ENCODE results near the gene TPRA1.
A peak's percentile ranks its signal among the peaks of the same experiment; 100 is the strongest.

TPRA1 gene

DNA sequence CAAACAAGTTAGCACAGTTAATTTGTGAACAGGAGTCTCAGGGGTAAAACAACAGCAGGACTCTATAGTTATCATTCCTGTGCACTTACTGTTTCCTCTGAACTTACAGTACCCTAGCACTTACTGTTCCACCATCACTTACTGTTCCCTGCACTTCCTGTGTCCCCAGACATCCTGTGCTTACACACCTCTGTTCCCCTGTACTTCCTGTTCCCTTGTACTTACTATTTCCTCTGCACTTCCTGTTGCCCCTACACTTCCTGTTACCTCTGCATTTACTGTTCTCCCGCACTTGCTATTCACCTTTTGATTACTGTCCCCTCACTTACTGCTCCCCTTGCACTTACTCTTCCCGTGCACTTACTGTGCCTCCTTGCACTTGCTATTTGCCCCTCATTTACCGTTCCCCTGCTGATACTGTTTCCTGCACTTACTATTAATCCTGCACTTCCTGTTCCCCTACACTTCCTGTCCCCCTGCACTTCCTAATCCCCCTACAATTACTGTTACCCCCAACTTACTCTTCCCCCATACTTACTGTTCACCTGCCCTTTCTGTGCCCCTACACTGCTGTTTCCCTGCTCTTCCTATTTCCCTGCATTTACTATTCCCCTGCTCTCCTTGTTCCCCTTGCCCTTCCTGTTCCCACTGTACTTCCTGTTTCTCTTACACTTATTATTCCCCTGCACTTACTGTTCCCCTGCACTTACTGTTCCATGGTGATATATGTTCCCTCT lies 30.3 kb downstream of the TPRA1 start:
- DNase-seq (ENCODE audit: low read depth in 2 of 2): no peak

DNA sequence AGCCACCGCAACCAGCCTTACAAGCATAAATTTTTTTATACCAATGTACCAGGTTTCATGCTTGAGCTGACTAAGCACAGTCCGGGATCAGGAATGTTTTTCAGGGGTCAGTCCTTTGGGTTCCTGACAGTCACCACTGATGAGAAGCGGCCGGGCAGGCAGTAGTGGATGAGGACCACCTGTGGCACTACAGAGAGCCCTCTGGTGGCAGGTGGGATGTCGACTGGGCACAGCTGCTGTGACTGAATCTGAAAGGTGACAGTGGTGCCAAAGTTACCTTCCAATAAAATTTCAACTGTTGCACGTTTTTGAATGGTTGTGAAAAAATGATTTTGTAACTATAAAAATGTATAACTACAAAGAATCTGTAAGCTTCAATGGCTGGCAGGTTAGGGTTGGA lies 34.0 kb downstream of the TPRA1 start:
- DNase-seq (ENCODE audit: low read depth in 2 of 2): no peak

DNA sequence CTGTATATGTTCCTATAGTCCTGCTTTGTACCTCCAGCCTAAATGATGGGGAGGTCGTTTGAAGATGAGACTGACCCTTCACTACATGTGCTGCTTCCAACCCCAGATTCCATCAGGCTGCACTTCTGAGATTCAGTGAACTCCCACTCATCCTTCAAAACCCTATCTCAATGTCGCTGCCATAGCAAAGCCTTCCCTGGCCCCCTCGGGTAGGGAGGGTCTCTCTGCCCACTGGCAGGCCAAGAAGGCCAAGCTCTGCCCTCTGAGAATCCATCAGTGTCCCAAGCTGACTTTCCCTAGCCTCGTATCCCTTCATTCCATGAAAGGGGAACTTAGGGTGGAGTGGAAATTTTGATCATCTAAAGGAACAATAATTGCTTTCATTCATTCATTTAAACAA lies 35.4 kb downstream of the TPRA1 start:
- no peak for DNase-seq (ENCODE audit: low read depth in 2 of 2)

DNA sequence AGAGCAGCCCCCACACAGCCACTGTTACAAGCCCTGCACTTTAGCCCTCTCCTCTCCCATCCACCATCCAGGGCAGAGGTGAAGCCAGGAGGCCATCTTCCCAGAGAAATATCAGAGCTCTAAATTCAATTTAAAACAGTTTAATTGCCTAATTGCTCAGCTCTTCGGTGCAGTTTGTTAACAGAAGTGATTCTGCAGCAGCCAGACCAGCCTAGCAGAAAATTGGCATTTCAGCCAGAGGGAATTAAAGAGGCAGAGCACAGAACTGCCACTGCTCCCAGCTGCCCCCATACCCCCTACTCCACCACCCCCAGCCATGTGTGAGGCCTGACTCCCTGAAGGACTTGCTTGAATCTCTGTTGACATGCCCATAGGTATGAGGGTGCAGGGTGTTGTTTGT lies 38.5 kb downstream of the TPRA1 start:
- DNase-seq (ENCODE audit: low read depth in 2 of 2): no peak

DNA sequence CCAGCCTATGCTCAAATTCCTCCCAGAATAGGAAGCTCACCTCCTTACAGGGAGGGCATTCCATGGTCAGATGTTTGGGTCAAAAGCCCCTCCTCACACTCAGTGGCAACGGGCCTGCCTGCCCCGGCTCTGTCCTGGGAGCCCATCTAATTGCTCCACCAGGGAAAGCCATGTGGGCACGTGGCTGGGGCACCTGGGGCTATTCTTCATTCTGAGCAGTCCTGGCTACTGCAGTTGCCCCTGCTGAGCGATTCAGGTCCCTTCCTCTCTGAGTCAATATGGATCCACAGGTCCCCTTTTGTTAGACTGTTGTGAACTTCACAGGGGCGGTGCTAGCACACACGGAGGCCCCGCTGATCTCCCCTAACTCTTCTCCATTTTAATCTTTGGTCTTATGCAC lies 39.4 kb downstream of the TPRA1 start:
- no peak for DNase-seq (ENCODE audit: low read depth in 2 of 2)

DNA sequence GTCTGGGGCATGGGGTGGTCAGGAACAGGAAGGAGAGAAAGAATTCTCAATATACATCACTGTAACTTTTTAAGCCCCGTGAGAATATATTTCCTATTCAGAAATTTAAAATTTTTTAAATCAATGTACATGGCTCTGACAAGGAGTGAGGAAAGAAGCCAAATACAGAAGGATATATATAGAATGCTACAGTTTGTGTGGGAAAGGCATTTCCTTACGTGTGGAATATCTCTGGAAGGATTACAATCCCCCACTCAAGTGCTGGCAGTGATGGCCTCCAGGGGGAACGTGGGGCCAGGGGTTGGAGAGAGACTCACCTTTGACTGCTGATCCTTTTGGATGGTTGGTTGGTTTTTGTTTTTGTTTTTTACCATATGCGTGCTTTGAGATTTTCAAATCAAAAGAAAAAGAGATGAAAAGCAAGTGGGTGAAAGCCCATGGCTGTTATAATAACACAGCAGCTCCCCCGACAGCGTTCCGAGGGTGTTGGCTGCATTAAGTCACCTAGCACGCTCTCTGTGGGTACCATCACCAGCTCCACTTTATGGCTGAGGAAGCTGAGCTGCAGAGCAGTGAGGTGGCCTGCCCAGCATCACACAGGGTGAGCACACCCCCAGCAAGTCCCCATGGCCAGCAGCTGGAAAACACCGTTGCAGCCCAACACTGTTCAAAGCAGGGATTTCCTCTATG lies 39.9 kb downstream of the TPRA1 start:
- no peak for DNase-seq (ENCODE audit: low read depth in 2 of 2)

DNA sequence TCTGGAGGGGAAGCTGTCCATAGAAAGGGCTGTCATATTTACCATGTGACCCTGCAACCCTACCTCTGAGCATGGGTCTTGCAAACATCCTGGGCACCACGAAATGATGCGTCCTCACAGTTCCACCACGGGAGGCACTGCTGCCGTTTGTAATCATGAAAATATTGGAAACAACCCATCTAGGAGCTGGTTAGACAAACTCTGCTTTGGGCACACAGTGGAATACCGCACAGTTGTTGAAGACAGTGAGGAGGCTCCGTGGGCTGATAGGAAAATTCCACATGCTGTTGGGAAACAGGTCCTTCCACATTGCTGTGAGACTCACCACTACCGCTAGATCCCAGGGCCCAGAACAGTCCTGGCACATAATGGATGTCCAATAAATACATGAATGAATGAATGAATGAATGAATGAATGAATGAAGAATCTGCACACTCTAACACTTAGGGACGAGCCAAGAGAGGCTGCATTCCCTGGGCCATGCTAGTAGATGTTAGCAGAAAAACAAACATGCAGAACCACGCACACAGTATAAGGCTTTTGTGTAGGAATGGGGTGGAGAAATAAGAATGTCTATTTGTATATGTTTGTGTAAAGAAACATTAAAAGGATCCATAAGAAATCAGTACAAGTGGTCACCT lies 40.6 kb downstream of the TPRA1 start:
- no peak for DNase-seq (ENCODE audit: low read depth in 2 of 2)

DNA sequence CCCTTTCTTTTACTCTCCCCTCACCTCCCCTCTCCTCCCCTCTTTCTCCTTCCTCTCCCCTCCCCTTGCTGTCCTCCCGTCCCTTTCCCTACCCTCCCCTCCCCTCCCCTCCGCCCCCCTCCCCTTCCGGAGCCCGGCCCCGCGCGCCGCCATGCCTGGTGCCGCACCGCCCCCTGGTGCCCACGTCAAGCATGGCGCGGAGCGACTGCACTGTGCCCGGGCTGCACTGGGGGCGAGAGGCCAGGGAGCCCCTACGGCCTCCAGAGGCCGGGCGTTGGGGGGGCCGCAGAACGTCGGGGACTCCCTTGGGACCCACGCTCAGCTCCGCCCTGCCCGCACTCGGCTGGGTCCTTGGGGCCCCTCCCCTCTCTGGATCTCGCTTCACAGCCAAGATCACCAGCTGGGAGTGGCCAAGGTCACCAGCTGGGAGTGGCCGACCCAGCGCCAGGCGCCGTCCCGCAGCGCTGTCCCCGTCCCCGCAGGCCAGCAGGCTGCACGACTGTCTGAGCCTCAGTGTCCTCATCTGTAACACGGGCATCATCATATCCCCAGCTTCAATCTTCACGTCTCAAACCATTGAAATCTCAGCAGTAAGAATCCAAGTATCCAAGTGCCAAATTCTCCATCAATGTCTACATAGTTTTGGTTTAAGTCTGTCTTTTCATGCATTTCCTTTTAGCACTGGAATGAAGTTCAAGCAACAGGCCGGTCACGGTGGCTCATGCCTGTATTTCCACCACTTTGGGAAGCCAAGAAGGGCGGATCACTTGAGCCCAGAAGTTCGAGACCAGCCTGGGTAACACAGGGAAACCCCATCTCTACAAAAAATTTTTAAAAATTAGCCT lies 42.5 kb downstream of the TPRA1 start:
- peak; percentile 47 to 50 for DNase-seq (ENCODE audit: low read depth in 2 of 2)

DNA sequence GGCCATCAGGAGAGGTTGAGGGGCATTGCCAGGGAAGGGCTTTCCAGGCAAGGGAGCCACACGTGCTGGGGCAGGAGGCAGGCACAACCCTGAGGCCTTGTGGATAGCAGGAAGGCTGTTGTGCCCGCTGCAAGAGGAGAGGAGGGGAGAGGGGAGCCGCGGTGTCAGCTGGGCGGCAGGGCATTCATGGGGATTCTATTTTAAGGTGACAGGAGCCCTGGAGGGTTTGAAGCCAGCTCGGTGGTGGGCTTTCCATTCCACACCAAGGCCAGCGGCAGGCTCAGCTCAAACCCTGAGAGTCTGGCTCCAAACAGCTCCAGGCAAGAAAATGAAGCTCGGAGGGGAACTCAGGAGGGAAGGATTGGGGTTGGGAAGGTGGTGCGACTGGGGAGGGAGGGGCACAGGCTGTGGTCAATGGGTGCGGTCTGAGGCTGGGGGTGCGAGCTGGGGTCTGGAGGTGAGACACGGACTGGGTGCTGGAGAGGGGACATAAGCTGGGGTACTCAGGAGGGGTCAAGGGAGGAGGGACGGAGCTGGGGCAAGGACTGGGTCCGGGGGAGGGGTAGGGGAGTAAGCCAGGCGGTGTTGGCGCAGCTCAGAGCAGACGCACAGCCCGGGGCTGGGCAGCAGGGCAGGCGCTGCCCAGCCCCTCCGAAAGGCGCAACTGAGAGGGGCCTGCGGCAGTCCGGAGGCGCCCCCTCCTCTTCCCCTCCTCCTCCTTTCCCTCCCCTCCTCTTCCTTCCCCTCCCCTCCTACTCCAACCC lies 43.4 kb downstream of the TPRA1 start:
- no peak for DNase-seq (ENCODE audit: low read depth in 2 of 2)

DNA sequence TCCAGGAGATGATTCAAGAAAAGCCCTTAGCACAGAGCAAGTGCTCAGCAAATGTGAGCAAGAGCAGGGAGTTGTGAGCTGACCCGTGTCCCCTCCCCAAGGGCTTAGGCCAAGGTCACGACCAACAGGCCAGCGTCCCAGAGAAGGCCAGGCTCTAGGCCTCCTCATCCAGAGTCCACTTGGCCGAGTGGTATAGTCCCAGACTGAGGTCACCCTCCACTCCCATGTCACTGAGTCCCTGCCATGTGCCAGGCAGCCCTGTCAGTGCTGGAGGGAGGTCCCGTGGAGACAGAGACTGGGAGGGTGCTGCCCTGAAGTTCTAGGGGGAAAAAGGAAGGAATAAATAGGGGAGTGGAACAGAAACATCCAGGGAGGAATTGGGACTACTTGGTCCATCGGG lies 44.0 kb downstream of the TPRA1 start:
- DNase-seq (ENCODE audit: low read depth in 2 of 2): no peak

DNA sequence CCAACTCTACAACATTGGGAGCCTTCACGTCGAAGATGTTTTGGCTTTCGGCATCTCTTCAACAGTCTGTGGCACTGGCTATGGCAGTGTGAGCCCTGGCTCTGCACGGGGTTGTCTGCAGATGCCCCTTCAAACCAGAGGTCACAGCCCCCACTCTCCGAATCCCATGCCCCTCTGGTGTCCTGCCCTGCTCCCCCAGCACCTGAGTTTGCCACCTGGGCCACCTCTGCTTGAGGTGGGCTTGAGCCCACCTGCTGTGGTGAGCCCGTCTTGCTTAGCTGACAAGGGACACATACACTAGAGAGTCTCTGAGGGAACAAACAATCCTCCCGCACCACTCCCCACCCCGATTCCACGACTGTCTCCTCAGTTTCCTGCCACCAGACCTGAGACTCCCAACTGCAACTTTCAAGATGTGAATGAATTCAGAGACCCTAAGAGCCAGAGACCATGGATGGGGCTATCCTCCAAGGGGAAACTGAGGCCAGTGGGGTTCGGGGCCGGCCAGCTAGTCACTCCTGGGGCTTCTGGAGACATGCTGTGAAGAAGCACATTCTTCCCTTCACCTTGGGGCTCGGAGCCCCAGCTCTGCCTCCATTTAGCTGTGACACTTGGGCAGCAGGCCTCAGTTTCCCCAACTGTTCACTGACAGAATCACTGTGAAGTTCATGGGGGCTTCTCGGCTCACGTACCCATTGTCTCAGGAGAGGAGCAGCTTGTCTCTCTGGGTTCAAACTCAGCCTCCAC lies 44.6 kb downstream of the TPRA1 start:
- no peak for DNase-seq (ENCODE audit: low read depth in 2 of 2)

DNA sequence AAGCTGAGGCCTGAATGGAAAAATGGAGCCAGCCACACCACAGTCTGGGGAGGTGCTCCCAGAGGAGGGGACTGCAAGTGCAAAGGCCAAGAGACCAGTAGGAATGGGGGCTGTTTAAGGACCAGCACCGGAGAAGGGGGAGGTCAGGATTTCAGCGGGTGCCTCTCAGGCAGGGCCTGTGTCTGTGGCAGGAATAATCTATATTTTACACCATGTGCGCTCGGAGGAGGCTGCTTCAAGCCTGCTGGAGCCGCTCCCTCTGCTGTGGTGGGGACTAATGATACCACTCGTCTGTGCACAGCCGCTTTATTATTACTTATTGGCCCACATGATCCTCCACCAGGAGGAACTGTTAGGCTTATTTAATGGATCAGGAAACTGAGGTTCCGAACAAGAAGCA lies 45.3 kb downstream of the TPRA1 start:
- DNase-seq (ENCODE audit: low read depth in 2 of 2): no peak

DNA sequence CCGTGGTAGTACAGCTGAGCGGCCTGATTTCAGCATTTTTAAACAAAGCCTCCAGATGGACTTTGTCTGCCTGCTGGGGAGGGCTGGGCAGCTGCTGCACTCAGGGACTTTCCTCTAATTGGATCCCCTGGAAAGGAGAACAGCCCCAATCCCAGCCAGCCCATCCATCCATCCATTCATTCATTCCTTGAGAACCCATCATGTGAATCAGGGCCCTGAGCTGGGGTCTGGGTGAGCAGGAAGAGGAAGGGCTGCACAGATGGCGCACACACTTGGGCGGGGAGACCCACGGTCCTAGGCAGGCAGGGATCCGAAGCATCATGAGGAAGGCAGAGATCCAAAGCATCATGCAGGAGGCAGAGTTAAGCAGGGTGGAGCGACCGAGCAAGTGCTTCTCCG lies 45.7 kb downstream of the TPRA1 start:
- no peak for DNase-seq (ENCODE audit: low read depth in 2 of 2)

DNA sequence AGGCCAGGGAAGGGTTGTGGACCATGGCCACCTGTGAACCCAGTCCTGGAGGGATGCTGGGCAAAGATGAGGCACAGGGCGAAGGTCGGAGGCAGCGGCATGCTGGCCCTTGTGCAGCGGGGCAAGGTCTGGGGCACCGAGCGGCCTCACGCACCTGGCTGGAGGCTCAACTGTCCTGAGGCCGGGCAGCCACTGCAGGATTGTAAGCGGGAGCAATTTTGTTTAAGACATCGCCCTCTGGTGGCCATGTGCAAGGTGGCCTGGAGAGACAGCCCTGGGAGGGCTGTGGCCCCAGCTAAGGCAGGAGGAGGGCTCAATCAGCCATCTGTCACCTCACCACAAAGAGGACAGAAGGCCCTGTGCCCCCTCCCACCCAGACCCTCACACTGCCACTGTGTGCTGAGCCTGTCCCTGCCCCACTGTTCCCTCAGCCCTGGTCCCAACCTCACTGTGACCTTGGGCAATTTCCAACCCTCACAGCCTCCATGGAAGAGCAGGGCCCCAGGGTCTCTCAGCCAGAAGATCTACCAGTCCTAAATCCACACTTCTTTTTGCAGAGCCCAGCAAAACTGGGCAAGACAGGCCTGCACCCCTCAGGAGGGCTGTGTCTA lies 46.2 kb downstream of the TPRA1 start:
- peak in 1 of 2 donors; percentile 7 for DNase-seq (ENCODE audit: low read depth in 2 of 2)

DNA sequence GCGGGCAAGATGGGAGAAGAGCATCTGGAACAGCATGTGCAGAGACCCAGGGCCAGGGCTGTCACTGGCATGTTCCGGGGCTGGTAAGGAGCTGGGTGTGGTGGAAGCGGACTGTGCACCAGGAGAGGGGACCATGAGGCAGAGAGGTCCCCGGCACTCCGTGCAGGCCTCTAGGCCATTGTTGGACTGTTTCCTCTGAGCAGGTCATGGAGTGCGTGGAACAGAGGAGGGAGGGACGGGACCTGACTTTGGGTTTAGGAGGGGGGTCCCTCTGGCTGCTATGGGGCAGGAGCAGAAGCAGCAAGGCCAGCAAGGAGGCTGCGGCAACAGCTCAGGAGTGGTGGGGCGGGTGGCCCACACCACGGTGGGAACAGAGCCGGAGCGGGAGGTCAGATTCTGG lies 47.1 kb downstream of the TPRA1 start:
- DNase-seq (ENCODE audit: low read depth in 2 of 2): no peak

DNA sequence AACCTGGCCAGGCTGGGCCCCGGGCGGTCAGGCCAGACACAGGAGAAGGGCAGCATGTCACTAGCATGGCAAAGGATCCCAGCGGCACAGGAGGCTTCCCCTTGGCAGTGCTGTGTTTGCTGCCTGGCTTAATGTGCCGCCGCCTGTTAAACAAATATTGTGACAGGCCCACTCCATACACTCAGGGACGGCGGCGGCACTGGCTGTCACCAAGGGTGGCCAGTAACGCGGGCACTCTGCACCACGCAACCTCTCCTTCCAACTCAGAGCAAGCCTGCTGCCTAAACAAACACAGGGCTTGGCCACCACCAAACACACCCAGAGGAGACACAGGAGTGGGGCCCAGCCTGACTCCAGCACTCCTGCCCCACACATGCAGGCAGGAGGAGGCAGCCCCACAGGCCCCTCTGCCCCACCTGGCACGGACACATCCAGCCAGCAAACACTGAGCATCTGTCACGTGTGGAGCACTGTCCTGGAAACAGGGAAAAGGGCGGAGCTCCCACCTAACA lies 48.0 kb downstream of the TPRA1 start:
- no peak for DNase-seq (ENCODE audit: low read depth in 2 of 2)

DNA sequence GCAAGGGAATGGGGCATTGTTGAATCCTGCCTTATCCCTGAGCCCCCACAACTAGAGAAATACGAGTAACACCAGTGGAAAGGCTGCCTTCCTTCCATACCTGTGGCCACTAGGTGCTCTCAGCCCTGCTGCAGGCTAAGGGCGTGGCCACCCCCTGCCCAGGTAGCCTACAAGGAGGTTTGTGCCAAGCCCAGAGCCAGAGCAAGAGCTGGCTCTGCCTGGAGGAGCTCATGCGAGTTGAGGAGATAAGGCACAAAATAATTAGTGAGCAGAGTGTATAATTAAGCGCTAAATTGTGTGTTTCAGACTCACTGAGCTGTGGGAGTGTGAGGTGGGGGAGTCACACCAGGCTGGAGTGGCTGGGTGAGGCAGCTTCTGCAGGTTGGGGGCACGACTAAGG lies 49.2 kb downstream of the TPRA1 start:
- no peak for DNase-seq (ENCODE audit: low read depth in 2 of 2)

DNA sequence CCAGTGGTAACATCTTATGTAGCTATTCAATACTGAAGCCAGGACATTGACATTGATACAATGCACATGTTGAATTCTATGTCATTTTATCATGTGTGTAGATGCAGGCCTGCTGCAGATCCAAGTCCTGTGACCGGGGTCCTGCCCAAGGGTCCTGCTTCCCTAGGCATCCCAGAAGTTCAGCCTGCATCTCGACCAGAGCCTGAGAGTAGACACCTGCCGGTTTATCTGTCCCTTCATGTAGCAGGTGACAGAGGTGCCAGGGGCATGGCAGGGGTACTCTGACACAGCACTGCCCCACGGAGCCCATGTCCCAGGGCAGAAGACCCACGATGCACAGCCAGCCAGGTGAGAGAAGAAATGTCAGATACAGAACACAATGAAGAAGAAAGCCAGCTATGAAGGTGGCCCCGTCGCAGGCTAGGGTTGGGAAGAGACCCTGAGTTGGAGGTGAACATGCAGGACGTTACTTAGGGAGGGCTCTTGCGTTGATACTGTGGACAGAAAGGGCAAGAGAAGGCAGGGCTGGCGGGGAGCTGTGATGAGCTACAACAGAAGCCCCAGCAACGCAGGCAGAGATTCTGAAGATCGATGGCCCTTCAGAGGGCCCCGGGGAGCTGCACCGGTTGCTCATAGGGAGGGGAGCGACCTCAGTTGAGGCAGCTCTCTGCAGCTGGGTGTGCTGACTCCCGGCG lies 51.0 kb downstream of the TPRA1 start:
- no peak for DNase-seq (ENCODE audit: low read depth in 2 of 2)

DNA sequence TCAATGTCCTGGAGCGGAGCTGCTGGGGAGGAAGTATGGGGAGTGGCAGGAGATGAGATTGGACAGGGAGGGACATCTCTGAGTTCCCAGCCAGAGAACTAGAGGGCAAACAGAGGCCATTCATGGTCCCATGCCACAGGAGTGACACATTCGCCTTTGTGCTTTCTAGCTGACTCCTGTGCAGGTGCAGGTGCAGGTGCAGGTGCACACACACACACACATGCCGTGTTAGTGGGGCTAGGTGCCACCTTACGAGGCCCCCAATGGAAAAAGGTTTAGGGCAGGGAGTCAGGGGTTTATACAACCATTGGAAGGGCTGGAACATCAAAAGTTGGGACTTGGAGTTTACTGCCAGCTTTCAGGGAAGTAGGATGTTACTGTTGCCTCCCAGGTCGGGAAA lies 52.0 kb downstream of the TPRA1 start:
- no peak for DNase-seq (ENCODE audit: low read depth in 2 of 2)

Measured in stimulated activated CD8-positive, alpha-beta memory T cell treated with anti-CD3 and anti-CD28 coated beads, Interleukin-15, amount 100 ng/mL, for 4 hours (primary cell).